HEK293T (cell line): ENCODE data around the gene KCNE2.

Experiments
- HDGF ChIP-seq: fragments of 450-650 bp; IDR thresholded peaks from 2 replicates; pipeline ENCODE4 v1.6.1; 2017; ENCODE audit warnings: antibody characterized with exemption, borderline replicate concordance
- TARDBP ChIP-seq: fragments of 450-650 bp; IDR thresholded peaks from 2 replicates; pipeline ENCODE4 v1.6.1; 2016

DNA sequence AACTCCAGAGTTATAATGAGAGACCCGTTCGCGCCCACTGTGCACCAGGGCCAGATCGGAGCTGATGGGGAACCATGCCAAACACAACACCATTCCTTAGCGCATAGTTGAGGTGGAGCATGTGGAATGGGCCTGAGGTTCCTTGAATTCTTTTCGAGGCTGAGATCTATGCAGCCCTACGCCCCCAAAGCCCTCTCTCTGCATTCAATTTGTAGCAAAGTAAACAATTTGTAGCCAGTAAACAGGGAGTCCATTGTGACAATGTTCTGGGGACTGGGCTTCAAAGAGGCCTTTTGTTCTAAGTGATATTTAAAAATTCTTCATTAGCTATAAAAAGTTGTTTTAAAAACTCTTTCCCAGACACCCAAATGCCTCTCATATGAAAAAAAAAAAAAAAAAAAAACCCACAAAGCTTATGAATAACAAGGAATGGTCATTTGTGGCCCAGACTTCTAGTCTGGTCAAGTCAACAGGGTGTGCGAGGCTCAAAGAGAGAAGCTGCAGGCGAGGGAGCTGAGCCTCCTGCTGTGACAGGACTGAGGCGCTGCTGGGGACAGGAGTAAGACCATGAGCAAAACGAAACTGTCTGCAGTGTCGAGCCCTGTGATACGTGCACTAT is 30.6 kb upstream of the KCNE2 start:
- TF ChIP-seq HDGF = no peak
- no peak for TF ChIP-seq TARDBP
